SK-N-SH (cell line): ENCODE measurements around the gene CIAO3. TPM values are rescaled to one million over a fixed set of nuclear protein-coding genes. Genes with fewer than 3 reads are reported as not detected.
A peak's percentile ranks its signal among the peaks of the same experiment; 100 is the strongest.

Experiments
- CTCF ChIA-PET: fragments of 300-600, 350-600 bp; formaldehyde crosslinking; extraction: SDS; loops from one replicate; lab custom pipeline; 2021; lab: Yijun Ruan, JAX
- POLR2A ChIA-PET: fragments of 350-600 bp; sonication (Branson Sonifier 250); formaldehyde crosslinking; extraction: SDS; loops from one replicate; lab custom pipeline; 2020; ENCODE audit warnings: antibody characterized with exemption, inconsistent platforms; lab: Yijun Ruan, JAX
- DNase-seq: peaks from one replicate; pipeline ENCODE4 v3.0.0; 2012
- H2AFZ ChIP-seq: fragments of 200-600 bp; sonication (generic); 2 replicates; pipeline ENCODE4 v1.8.1; 2016; ENCODE audit warnings: antibody characterized with exemption, mild to moderate bottlenecking, low read depth
- H3F3A ChIP-seq: fragments of 200-600 bp; sonication (generic); replicated peaks from 2 replicates; pipeline ENCODE3; 2016; ENCODE audit warnings: antibody characterized with exemption, mild to moderate bottlenecking; ENCODE audit not compliant: insufficient read depth
- H3K27ac ChIP-seq, 2 experiments: fragments of 200-500 bp in 1 of 2; fragments of 200-600 bp in 1 of 2; sonication (Bioruptor generic) in 1 of 2; sonication (generic), shearing (Covaris generic) in 1 of 2; 2 replicates each; pipeline versions ENCODE4 v1.5.1 to v1.6.1; 2014 to 2016; ENCODE audit warnings: low read depth in 2 of 2, inconsistent platforms in 1 of 2, low read length in 1 of 2, mild to moderate bottlenecking in 1 of 2, mixed read lengths in 1 of 2
- H3K27me3 ChIP-seq: fragments of 200-600 bp; sonication (generic), shearing (Covaris generic); 2 replicates; pipeline ENCODE4 v1.6.1; 2016; ENCODE audit warnings: mixed run types; ENCODE audit not compliant: insufficient read depth
- H3K36me3 ChIP-seq, 2 experiments: fragments of 200-500 bp in 1 of 2; fragments of 200-600 bp in 1 of 2; sonication (Bioruptor generic) in 1 of 2; sonication (generic) in 1 of 2; replicated peaks in 1 of 2; 2 replicates each; pipeline versions ENCODE3 to v1.5.1; 2014 to 2016; ENCODE audit warnings: low read length in 1 of 2, mild to moderate bottlenecking in 1 of 2; ENCODE audit not compliant: insufficient read depth in 2 of 2, control insufficient read depth in 1 of 2
- H3K4me1 ChIP-seq, 2 experiments: fragments of 200-500 bp in 1 of 2; fragments of 200-600 bp in 1 of 2; sonication (Bioruptor generic) in 1 of 2; sonication (generic), shearing (Covaris generic) in 1 of 2; 2 replicates each; pipeline versions ENCODE4 v1.5.1 to v1.6.1; 2014 to 2016; ENCODE audit warnings: low read depth in 1 of 2, low read length in 1 of 2, mixed run types in 1 of 2; ENCODE audit not compliant: insufficient read depth in 2 of 2, control insufficient read depth in 1 of 2
- H3K4me2 ChIP-seq: fragments of 200-600 bp; sonication (generic), shearing (Covaris generic); 2 replicates; pipeline ENCODE4 v1.6.1; 2017; ENCODE audit warnings: mixed run types
- H3K4me3 ChIP-seq, 2 experiments: fragments of 200-500 bp in 1 of 2; fragments of 200-600 bp in 1 of 2; sonication (Bioruptor generic) in 1 of 2; sonication (generic), shearing (Covaris generic) in 1 of 2; 2 replicates each; pipeline versions ENCODE4 v1.5.1 to v1.8.1; 2014 to 2016; ENCODE audit warnings: low read depth in 2 of 2, inconsistent platforms in 1 of 2, low read length in 1 of 2, mild to moderate bottlenecking in 1 of 2, mixed read lengths in 1 of 2, moderate library complexity in 1 of 2
- H3K79me2 ChIP-seq: fragments of 200-600 bp; sonication (generic); 2 replicates; pipeline ENCODE4 v1.8.1; 2017; ENCODE audit warnings: mild to moderate bottlenecking; ENCODE audit not compliant: insufficient read depth
- H3K9ac ChIP-seq: fragments of 200-600 bp; sonication (generic); 2 replicates; pipeline ENCODE4 v1.6.1; 2017; ENCODE audit warnings: mixed run types
- H3K9me2 ChIP-seq: fragments of 200-600 bp; sonication (generic); 2 replicates; pipeline ENCODE4 v1.6.1; 2017; ENCODE audit warnings: mixed run types
- H3K9me3 ChIP-seq: fragments of 200-600 bp; sonication (generic); 2 replicates; pipeline ENCODE4 v1.6.1; 2017; ENCODE audit warnings: mixed run types, mild to moderate bottlenecking, moderate library complexity
- H4K20me1 ChIP-seq: fragments of 200-600 bp; sonication (generic); 2 replicates; pipeline ENCODE4 v1.6.1; 2017; ENCODE audit warnings: mild to moderate bottlenecking, mixed run types; ENCODE audit not compliant: insufficient read depth
- CHD2 ChIP-seq: fragments of 150-350 bp; IDR thresholded peaks from 2 replicates; pipeline ENCODE4 v1.6.1; 2018; ENCODE audit warnings: low read length; ENCODE audit not compliant: partially characterized antibody
- FOSL2 ChIP-seq: IDR thresholded peaks from 2 replicates; pipeline ENCODE4 v1.4.0; 2012; ENCODE audit warnings: low read depth, mild to moderate bottlenecking, moderate library complexity, borderline replicate concordance
- FOXJ3 ChIP-seq: sonication (generic); formaldehyde crosslinking; IDR thresholded peaks from 2 replicates; pipeline ENCODE4 v1.5.1; 2020; ENCODE audit warnings: mild to moderate bottlenecking, missing genetic modification reagents
- GABPA ChIP-seq: IDR thresholded peaks from 2 replicates; pipeline ENCODE4 v1.4.0; 2012; ENCODE audit warnings: low read depth, mild to moderate bottlenecking
- NRF1 ChIP-seq: IDR thresholded peaks from 2 replicates; pipeline ENCODE4 v1.6.1; 2012; ENCODE audit warnings: low read depth, mild to moderate bottlenecking, low read length
- RAD21 ChIP-seq: IDR thresholded peaks from 2 replicates; pipeline ENCODE4 v1.6.1; 2012; ENCODE audit warnings: mild to moderate bottlenecking, low read length
- SIN3A ChIP-seq: IDR thresholded peaks from 2 replicates; pipeline ENCODE4 v1.6.1; 2012; ENCODE audit warnings: low read depth, mild to moderate bottlenecking, low read length, moderate library complexity, borderline replicate concordance
- WGBS: methylation state at CpG from one replicate; pipeline ENCODE4 v1.1.6; 2017; ENCODE audit warnings: low lambda C conversion rate; 5-methylcytosine and 5-hydroxymethylcytosine counted together
- polyA plus RNA-seq, 3 experiments: library from polyadenylated mRNA; depleted of rRNA; stranded (reverse); fragments of >200 nt; gene quantifications; 2 replicates each; pipeline ENCODE4 v1.2.3, GENCODE V29; 2012
- TF ChIP-seq, protein P1 (sequence below): IDR thresholded peaks from 2 replicates; pipeline ENCODE4 v1.6.1; 2012; ENCODE audit warnings: mild to moderate bottlenecking, low read depth, low read length, moderate library complexity
- TF ChIP-seq, protein P2 (sequence below): IDR thresholded peaks from 2 replicates; pipeline ENCODE4; 2012
- TF ChIP-seq, protein P3 (sequence below): fragments of 150-350 bp; IDR thresholded peaks from 2 replicates; pipeline ENCODE4 v1.6.1; 2017; ENCODE audit warnings: antibody characterized with exemption, low read length, low read depth, borderline replicate concordance

The CIAO3 gene
- polyA plus RNA-seq, 1 of the 3 experiments (the other 2 are of a cell fraction), result 14.4 TPM

DNA sequence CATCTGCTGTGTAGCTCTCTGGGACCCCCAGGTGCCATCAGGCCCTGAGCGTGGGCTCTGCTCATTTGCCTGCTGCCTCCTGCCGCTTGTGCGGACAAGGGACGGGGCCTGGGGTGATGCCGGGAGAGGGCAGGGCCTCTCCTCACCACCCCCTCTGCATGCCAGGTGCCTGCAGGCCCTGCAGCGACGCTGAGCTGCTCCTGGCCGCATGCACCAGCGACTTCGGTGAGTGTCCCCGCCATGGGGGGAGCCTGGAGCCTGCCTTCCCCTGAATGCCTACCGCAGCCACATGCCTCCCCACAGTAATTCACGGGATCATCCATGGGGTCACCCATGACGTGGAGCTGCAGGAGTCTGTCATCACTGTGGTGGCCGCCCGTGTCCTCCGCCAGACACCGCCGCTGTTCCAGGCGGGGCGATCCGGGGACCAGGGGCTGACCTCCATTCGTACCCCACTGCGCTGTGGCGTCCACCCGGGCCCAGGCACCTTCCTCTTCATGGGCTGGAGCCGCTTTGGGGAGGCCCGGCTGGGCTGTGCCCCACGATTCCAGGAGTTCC is 23.9 kb downstream of the CIAO3 start:
- Histone ChIP-seq H3K36me3 (peaks cover 0 to 4% of the 10 kb centered on the region in 2 experiments), H3K79me2 (peaks cover 2% of the 10 kb centered on the region; the same call in 1 of the 2 replicates), H3K9me2 (no peaks in the 10 kb centered on the region), H3K4me2 (peak overlapping the region; percentile 93), H2AFZ (no peak overlapping the region), H4K20me1 (peaks cover 15% of the 10 kb centered on the region; the same call in 1 of the 2 replicates), H3K27ac (peak overlapping the region in 1 of 2 experiments; percentile 91; a peak in 3 of 4 replicates), H3K4me3 (peak overlapping the region in 1 of 2 experiments; percentile 70; a peak in 2 of 4 replicates), H3K4me1 (peaks cover 12 to 44% of the 10 kb centered on the region in 2 experiments; a peak in 3 of 4 replicates), H3F3A (peaks cover 28% of the 10 kb centered on the region), H3K9ac (no peak overlapping the region), H3K27me3 (no peaks in the 10 kb centered on the region), H3K9me3 (no peaks in the 10 kb centered on the region)
- 98% methylated on average over 22 of the region's 29 CpGs for WGBS
- POLR2A ChIA-PET, result interaction anchor here (0.7 to 2.6 kb wide), 6 partner anchors 8 to 67 kb away, joined by 3 to 13 read pairs (median 4); partner anchors contain the start of genes CCDC78 and CIAO3
- CTCF ChIA-PET, result interaction anchor here (1.0 to 22.4 kb wide), 8 partner anchors 11 to 68 kb away, joined by 3 to 358 read pairs (median 20); partner anchors contain the start of genes ANTKMT, CCDC78, CHTF18 and CIAO3
- TF ChIP-seq FOXJ3 (no peak), SIN3A (no peak), FOSL2 (no peak), NRF1 (no peak), CHD2 (no peak), GABPA (no peak), RAD21 (no peak)
- TF ChIP-seq, protein P1, sequence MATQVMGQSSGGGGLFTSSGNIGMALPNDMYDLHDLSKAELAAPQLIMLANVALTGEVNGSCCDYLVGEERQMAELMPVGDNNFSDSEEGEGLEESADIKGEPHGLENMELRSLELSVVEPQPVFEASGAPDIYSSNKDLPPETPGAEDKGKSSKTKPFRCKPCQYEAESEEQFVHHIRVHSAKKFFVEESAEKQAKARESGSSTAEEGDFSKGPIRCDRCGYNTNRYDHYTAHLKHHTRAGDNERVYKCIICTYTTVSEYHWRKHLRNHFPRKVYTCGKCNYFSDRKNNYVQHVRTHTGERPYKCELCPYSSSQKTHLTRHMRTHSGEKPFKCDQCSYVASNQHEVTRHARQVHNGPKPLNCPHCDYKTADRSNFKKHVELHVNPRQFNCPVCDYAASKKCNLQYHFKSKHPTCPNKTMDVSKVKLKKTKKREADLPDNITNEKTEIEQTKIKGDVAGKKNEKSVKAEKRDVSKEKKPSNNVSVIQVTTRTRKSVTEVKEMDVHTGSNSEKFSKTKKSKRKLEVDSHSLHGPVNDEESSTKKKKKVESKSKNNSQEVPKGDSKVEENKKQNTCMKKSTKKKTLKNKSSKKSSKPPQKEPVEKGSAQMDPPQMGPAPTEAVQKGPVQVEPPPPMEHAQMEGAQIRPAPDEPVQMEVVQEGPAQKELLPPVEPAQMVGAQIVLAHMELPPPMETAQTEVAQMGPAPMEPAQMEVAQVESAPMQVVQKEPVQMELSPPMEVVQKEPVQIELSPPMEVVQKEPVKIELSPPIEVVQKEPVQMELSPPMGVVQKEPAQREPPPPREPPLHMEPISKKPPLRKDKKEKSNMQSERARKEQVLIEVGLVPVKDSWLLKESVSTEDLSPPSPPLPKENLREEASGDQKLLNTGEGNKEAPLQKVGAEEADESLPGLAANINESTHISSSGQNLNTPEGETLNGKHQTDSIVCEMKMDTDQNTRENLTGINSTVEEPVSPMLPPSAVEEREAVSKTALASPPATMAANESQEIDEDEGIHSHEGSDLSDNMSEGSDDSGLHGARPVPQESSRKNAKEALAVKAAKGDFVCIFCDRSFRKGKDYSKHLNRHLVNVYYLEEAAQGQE, result no peak
- TF ChIP-seq, protein P2, sequence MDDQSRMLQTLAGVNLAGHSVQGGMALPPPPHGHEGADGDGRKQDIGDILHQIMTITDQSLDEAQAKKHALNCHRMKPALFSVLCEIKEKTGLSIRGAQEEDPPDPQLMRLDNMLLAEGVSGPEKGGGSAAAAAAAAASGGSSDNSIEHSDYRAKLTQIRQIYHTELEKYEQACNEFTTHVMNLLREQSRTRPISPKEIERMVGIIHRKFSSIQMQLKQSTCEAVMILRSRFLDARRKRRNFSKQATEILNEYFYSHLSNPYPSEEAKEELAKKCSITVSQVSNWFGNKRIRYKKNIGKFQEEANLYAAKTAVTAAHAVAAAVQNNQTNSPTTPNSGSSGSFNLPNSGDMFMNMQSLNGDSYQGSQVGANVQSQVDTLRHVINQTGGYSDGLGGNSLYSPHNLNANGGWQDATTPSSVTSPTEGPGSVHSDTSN, result no peak; the same call in 1 of the 2 replicates
- TF ChIP-seq, protein P3, sequence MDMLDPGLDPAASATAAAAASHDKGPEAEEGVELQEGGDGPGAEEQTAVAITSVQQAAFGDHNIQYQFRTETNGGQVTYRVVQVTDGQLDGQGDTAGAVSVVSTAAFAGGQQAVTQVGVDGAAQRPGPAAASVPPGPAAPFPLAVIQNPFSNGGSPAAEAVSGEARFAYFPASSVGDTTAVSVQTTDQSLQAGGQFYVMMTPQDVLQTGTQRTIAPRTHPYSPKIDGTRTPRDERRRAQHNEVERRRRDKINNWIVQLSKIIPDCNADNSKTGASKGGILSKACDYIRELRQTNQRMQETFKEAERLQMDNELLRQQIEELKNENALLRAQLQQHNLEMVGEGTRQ, result no peak
- no peak for DNase-seq
